GM19239 (cell line): ENCODE data around the gene RPL29.

ENCODE experiments used
- DNase-seq: peaks from one replicate; pipeline ENCODE4 v3.0.0; 2011; ENCODE audit warnings: low spot score; ENCODE audit not compliant: insufficient read length
- FAIRE-seq: peaks from 2 replicates; lab custom pipeline; 2011; peaks lifted over from hg19 to GRCh38; lab: Jason Lieb, UNC

The RPL29 gene

GRCh38 chr3:52028572-52028971 lies 32.9 kb upstream of the RPL29 start:
- FAIRE-seq, result no peak
- no peak for DNase-seq

- FAIRE-seq (no peak), DNase-seq (no peak)
Observed at GRCh38 chr3:52026041-52026440, 30.3 kb upstream of the RPL29 start.

GRCh38 chr3:52025453-52025852 lies 29.8 kb upstream of the RPL29 start:
- FAIRE-seq, result no peak

GRCh38 chr3:52024765-52025452 lies 29.2 kb upstream of the RPL29 start:
- peak; percentile 59 for FAIRE-seq

More at GRCh38 chr3:52025453-52025852, 29.8 kb upstream of the RPL29 start:
- no peak for DNase-seq

GRCh38 chr3:52023860-52024764 lies 28.4 kb upstream of the RPL29 start:
- FAIRE-seq (peak; percentile 97), DNase-seq (peak; percentile 79)

More at GRCh38 chr3:52024765-52025452, 29.2 kb upstream of the RPL29 start:
- DNase-seq, result no peak

GRCh38 chr3:52023101-52023770 lies 27.5 kb upstream of the RPL29 start:
- DNase-seq, result no peak

GRCh38 chr3:52022323-52023100 lies 26.8 kb upstream of the RPL29 start:
- FAIRE-seq (no peak), DNase-seq (no peak)

More at GRCh38 chr3:52023101-52023770, 27.5 kb upstream of the RPL29 start:
- no peak for FAIRE-seq

GRCh38 chr3:52021489-52022268 lies 26.0 kb upstream of the RPL29 start:
- DNase-seq, result no peak
- no peak for FAIRE-seq

GRCh38 chr3:52020796-52021195 lies 25.1 kb upstream of the RPL29 start:
- DNase-seq (no peak), FAIRE-seq (no peak)

GRCh38 chr3:52019352-52020080 lies 23.8 kb upstream of the RPL29 start:
- FAIRE-seq, result no peak

GRCh38 chr3:52018319-52019000 lies 22.8 kb upstream of the RPL29 start:
- no peak for FAIRE-seq
- no peak for DNase-seq

More at GRCh38 chr3:52019352-52020080, 23.8 kb upstream of the RPL29 start:
- DNase-seq, result no peak

GRCh38 chr3:52017586-52017985 lies 21.9 kb upstream of the RPL29 start:
- DNase-seq, result no peak
- no peak for FAIRE-seq

GRCh38 chr3:52015438-52016228 lies 19.9 kb upstream of the RPL29 start:
- DNase-seq (no peak), FAIRE-seq (no peak)

- no peak for DNase-seq
- FAIRE-seq, result no peak
Observed at GRCh38 chr3:52014613-52015012, 18.9 kb upstream of the RPL29 start.

GRCh38 chr3:52013802-52014598 lies 18.3 kb upstream of the RPL29 start:
- no peak for DNase-seq
- no peak for FAIRE-seq

GRCh38 chr3:52012699-52013098 lies 17.0 kb upstream of the RPL29 start:
- no peak for FAIRE-seq
- no peak for DNase-seq
